ENCODE measurements around the gene ANKRD36C.
"Not testable (repeated sequence)": the region's sequence is repeated elsewhere in the genome, so short reads cannot be mapped to it uniquely, and the experiment has no call there.

ANKRD36C gene

GRCh38 chr2:96011129-96011455, 19.5 kb upstream of the ANKRD36C start:
- not testable (repeated sequence) for H3K4me2 ChIP-seq (ENCODE audit: low read length); H3K14ac ChIP-seq (ENCODE audit: low read length); H3K27me3 ChIP-seq (ENCODE audit: insufficient read depth, low read length); H4K91ac ChIP-seq (ENCODE audit: low read depth, low read length); H3K4me1 ChIP-seq (ENCODE audit: control insufficient read depth in 1 of 2, insufficient read depth in 2 of 2, low read length in 2 of 2); H3K18ac ChIP-seq (ENCODE audit: low read length); H3K27ac ChIP-seq (ENCODE audit: low read depth, low read length); H2AK5ac ChIP-seq (ENCODE audit: low read length); H4K12ac ChIP-seq (ENCODE audit: low read depth, low read length); H3K4me3 ChIP-seq (ENCODE audit: low read depth, low read length); H3K9ac ChIP-seq (ENCODE audit: low read length); H2AFZ ChIP-seq (ENCODE audit: insufficient read depth, low read length, poor library complexity); H2BK5ac ChIP-seq (ENCODE audit: low read depth, low read length, poor library complexity); H2BK120ac ChIP-seq (ENCODE audit: insufficient read depth, low read length, poor library complexity); H3K79me1 ChIP-seq (ENCODE audit: low read length); H3K4ac ChIP-seq (ENCODE audit: low read depth, low read length); H4K8ac ChIP-seq (ENCODE audit: low read depth, low read length); H3K9me3 ChIP-seq (ENCODE audit: insufficient read depth, low read depth, low read length); H3K79me2 ChIP-seq (ENCODE audit: control insufficient read depth, insufficient read depth, low read length, poor library complexity); H3K23ac ChIP-seq (ENCODE audit: low read length); H2BK12ac ChIP-seq (ENCODE audit: low read length); H3K36me3 ChIP-seq (ENCODE audit: control insufficient read depth in 1 of 2, insufficient read depth in 2 of 2, low read length in 2 of 2)
- peak; percentile 57 to 71 for DNase-seq
- WGBS (ENCODE audit: extremely low coverage, insufficient coverage, insufficient read length): no CpG with 5 or more reads among the region's 4 CpGs

- H3K4me1 ChIP-seq (ENCODE audit: control insufficient read depth in 1 of 2, insufficient read depth in 2 of 2, low read length in 2 of 2); H3K18ac ChIP-seq (ENCODE audit: low read length); H3K9ac ChIP-seq (ENCODE audit: low read length); H3K23ac ChIP-seq (ENCODE audit: low read length); H3K36me3 ChIP-seq (ENCODE audit: control insufficient read depth in 1 of 2, insufficient read depth in 2 of 2, low read length in 2 of 2); H3K4ac ChIP-seq (ENCODE audit: low read depth, low read length); H2BK12ac ChIP-seq (ENCODE audit: low read length); H3K79me2 ChIP-seq (ENCODE audit: control insufficient read depth, insufficient read depth, low read length, poor library complexity); H3K27ac ChIP-seq (ENCODE audit: low read depth, low read length); H3K14ac ChIP-seq (ENCODE audit: low read length); H3K9me3 ChIP-seq (ENCODE audit: insufficient read depth, low read depth, low read length); H2BK5ac ChIP-seq (ENCODE audit: low read depth, low read length, poor library complexity); H3K27me3 ChIP-seq (ENCODE audit: insufficient read depth, low read length); H2AFZ ChIP-seq (ENCODE audit: insufficient read depth, low read length, poor library complexity); H3K79me1 ChIP-seq (ENCODE audit: low read length); H2AK5ac ChIP-seq (ENCODE audit: low read length); H2BK120ac ChIP-seq (ENCODE audit: insufficient read depth, low read length, poor library complexity); H4K12ac ChIP-seq (ENCODE audit: low read depth, low read length): not testable (repeated sequence)
- Histone ChIP-seq H3K4me3 (ENCODE audit: low read depth, low read length) (peak overlapping the region; percentile 53), H4K8ac (ENCODE audit: low read depth, low read length) (peak overlapping the region; percentile 47), H3K4me2 (ENCODE audit: low read length) (peak overlapping the region; percentile 52), H4K91ac (ENCODE audit: low read depth, low read length) (peak overlapping the region; percentile 37)
- WGBS (ENCODE audit: extremely low coverage, insufficient coverage, insufficient read length): no CpG with 5 or more reads among the region's 65 CpGs
- peak; percentile 65 for DNase-seq
Observed at GRCh38 chr2:96010320-96011128, 18.9 kb upstream of the ANKRD36C start.

- H4K12ac ChIP-seq (ENCODE audit: low read depth, low read length); H3K4ac ChIP-seq (ENCODE audit: low read depth, low read length); H3K27me3 ChIP-seq (ENCODE audit: insufficient read depth, low read length); H2BK12ac ChIP-seq (ENCODE audit: low read length); H3K4me3 ChIP-seq (ENCODE audit: low read depth, low read length); H2BK5ac ChIP-seq (ENCODE audit: low read depth, low read length, poor library complexity); DNase-seq; H3K36me3 ChIP-seq (ENCODE audit: control insufficient read depth in 1 of 2, insufficient read depth in 2 of 2, low read length in 2 of 2); H3K79me2 ChIP-seq (ENCODE audit: control insufficient read depth, insufficient read depth, low read length, poor library complexity); H3K14ac ChIP-seq (ENCODE audit: low read length); H3K9ac ChIP-seq (ENCODE audit: low read length); H3K9me3 ChIP-seq (ENCODE audit: insufficient read depth, low read depth, low read length); H2BK120ac ChIP-seq (ENCODE audit: insufficient read depth, low read length, poor library complexity); H3K18ac ChIP-seq (ENCODE audit: low read length); H3K4me1 ChIP-seq (ENCODE audit: control insufficient read depth in 1 of 2, insufficient read depth in 2 of 2, low read length in 2 of 2); H2AFZ ChIP-seq (ENCODE audit: insufficient read depth, low read length, poor library complexity); H3K27ac ChIP-seq (ENCODE audit: low read depth, low read length); H3K79me1 ChIP-seq (ENCODE audit: low read length); H3K23ac ChIP-seq (ENCODE audit: low read length): not testable (repeated sequence)
- Histone ChIP-seq H4K8ac (ENCODE audit: low read depth, low read length) (peak overlapping the region; percentile 66), H2AK5ac (ENCODE audit: low read length) (peak overlapping the region; percentile 47), H4K91ac (ENCODE audit: low read depth, low read length) (peak overlapping the region; percentile 37), H3K4me2 (ENCODE audit: low read length) (peak overlapping the region; percentile 52)
- whole genome bisulfite sequencing (ENCODE audit: extremely low coverage, insufficient coverage, insufficient read length): no CpG with 5 or more reads among the region's 10 CpGs
Observed at GRCh38 chr2:96009833-96010232, 18.2 kb upstream of the ANKRD36C start.

- H3K27ac ChIP-seq (ENCODE audit: low read depth, low read length); H3K4me1 ChIP-seq (ENCODE audit: control insufficient read depth in 1 of 2, insufficient read depth in 2 of 2, low read length in 2 of 2); H3K36me3 ChIP-seq (ENCODE audit: control insufficient read depth in 1 of 2, insufficient read depth in 2 of 2, low read length in 2 of 2); DNase-seq; H3K4ac ChIP-seq (ENCODE audit: low read depth, low read length); H4K12ac ChIP-seq (ENCODE audit: low read depth, low read length); H3K4me2 ChIP-seq (ENCODE audit: low read length); H3K14ac ChIP-seq (ENCODE audit: low read length); H3K27me3 ChIP-seq (ENCODE audit: insufficient read depth, low read length); H2AK5ac ChIP-seq (ENCODE audit: low read length); H4K8ac ChIP-seq (ENCODE audit: low read depth, low read length); H3K4me3 ChIP-seq (ENCODE audit: low read depth, low read length); H4K91ac ChIP-seq (ENCODE audit: low read depth, low read length); H3K79me2 ChIP-seq (ENCODE audit: control insufficient read depth, insufficient read depth, low read length, poor library complexity); H2AFZ ChIP-seq (ENCODE audit: insufficient read depth, low read length, poor library complexity); H3K18ac ChIP-seq (ENCODE audit: low read length); H3K79me1 ChIP-seq (ENCODE audit: low read length); H2BK120ac ChIP-seq (ENCODE audit: insufficient read depth, low read length, poor library complexity); H2BK12ac ChIP-seq (ENCODE audit: low read length); H3K9ac ChIP-seq (ENCODE audit: low read length); H2BK5ac ChIP-seq (ENCODE audit: low read depth, low read length, poor library complexity); H3K9me3 ChIP-seq (ENCODE audit: insufficient read depth, low read depth, low read length); H3K23ac ChIP-seq (ENCODE audit: low read length): not testable (repeated sequence)
- WGBS (ENCODE audit: extremely low coverage, insufficient coverage, insufficient read length): no CpG with 5 or more reads among the region's 6 CpGs
Observed at GRCh38 chr2:96008051-96008450, 16.4 kb upstream of the ANKRD36C start.

All from trophoblast cell (in vitro differentiated cells and primary cell).